Jurkat, Clone E6-1 (cell line): Measurements from ENCODE around the gene TH.

ENCODE experiments used
- DNase-seq: peaks from one replicate; pipeline ENCODE4 v3.0.0-alpha.2; 2011; ENCODE audit warnings: low read depth, low spot score
- H3K4me3 ChIP-seq: 2 replicates; pipeline ENCODE4 v1.5.1; 2011; ENCODE audit warnings: mild to moderate bottlenecking, low read length, control low read depth, moderate library complexity

The TH gene

GRCh38 chr11:2167141-2168045 lies 4.2 kb downstream of the TH start:
- DNase-seq = no peak

GRCh38 chr11:2166091-2166851 lies 5.3 kb downstream of the TH start:
- H3K4me3 ChIP-seq = no peak overlapping the region
- no peak for DNase-seq

More at GRCh38 chr11:2167141-2168045, 4.2 kb downstream of the TH start:
- H3K4me3 ChIP-seq = no peak overlapping the region

- H3K4me3 ChIP-seq = no peak overlapping the region
- DNase-seq = no peak
Observed at GRCh38 chr11:2165571-2165970, 6.0 kb downstream of the TH start.

GRCh38 chr11:2164861-2165555 lies 6.6 kb downstream of the TH start:
- no peak for DNase-seq

GRCh38 chr11:2164081-2164480 lies 7.5 kb downstream of the TH start:
- H3K4me3 ChIP-seq = no peak overlapping the region
- DNase-seq = no peak

More at GRCh38 chr11:2164861-2165555, 6.6 kb downstream of the TH start:
- H3K4me3 ChIP-seq = no peak overlapping the region

GRCh38 chr11:2163428-2163978 lies 8.1 kb downstream of the TH start:
- no peak overlapping the region for H3K4me3 ChIP-seq
- DNase-seq = no peak

- DNase-seq = no peak
Observed at GRCh38 chr11:2160736-2161259, 10.8 kb downstream of the TH start, which contains the start of gene INS. TSS of gene INS (minus strand) at chr11:2161209. CDS start at chr11:2160971, 238 bp downstream.

GRCh38 chr11:2159536-2160413 lies 11.8 kb downstream of the TH start:
- no peak overlapping the region for H3K4me3 ChIP-seq
- DNase-seq = no peak

More at GRCh38 chr11:2160736-2161259, 10.8 kb downstream of the TH start, which contains the start of gene INS:
- no peak within 1 kb of the TSS for H3K4me3 ChIP-seq

- no peak for DNase-seq
- H3K4me3 ChIP-seq = no peak overlapping the region
Observed at GRCh38 chr11:2158966-2159365, 12.6 kb downstream of the TH start.

- DNase-seq = no peak
- no peak overlapping the region for H3K4me3 ChIP-seq
Observed at GRCh38 chr11:2158296-2158737, 13.3 kb downstream of the TH start.

GRCh38 chr11:2157294-2158040 lies 14.1 kb downstream of the TH start:
- H3K4me3 ChIP-seq = no peak overlapping the region
- DNase-seq = no peak

GRCh38 chr11:2156416-2157182 lies 15.0 kb downstream of the TH start:
- DNase-seq = no peak
- no peak overlapping the region for H3K4me3 ChIP-seq

GRCh38 chr11:2155511-2155910 lies 16.1 kb downstream of the TH start:
- DNase-seq = no peak
- H3K4me3 ChIP-seq = no peak overlapping the region

- no peak for DNase-seq
- no peak overlapping the region for H3K4me3 ChIP-seq
Observed at GRCh38 chr11:2154889-2155288, 16.7 kb downstream of the TH start.

- H3K4me3 ChIP-seq = no peak overlapping the region
- DNase-seq = no peak
Observed at GRCh38 chr11:2154195-2154585, 17.4 kb downstream of the TH start.

GRCh38 chr11:2153581-2154194 lies 17.9 kb downstream of the TH start:
- DNase-seq = no peak
- H3K4me3 ChIP-seq = no peak overlapping the region
